OCI-LY7 (cell line): ENCODE measurements around the gene ARL5B.

ENCODE experiments used
- CTCF ChIP-seq: fragments of 200-600 bp; sonication (generic); conservative IDR thresholded peaks from 2 replicates; pipeline ENCODE4 v1.5.1; 2014; ENCODE audit warnings: mild to moderate bottlenecking, antibody characterized with exemption, low read length, moderate library complexity, mixed read lengths
- EZH2phosphoT487 ChIP-seq: fragments of 200-600 bp; sonication (generic); IDR thresholded peaks from 2 replicates; pipeline ENCODE4 v1.6.1; 2018; ENCODE audit warnings: low read depth, borderline replicate concordance, mild to moderate bottlenecking, mixed run types, antibody characterized with exemption, low read length, moderate library complexity, mixed read lengths

GRCh38 chr10:18649364-18649959, 9.8 kb upstream of the ARL5B start:
- TF ChIP-seq CTCF, result no peak
- no peak for TF ChIP-seq EZH2phosphoT487
